Neural cell (in vitro differentiated cells): ENCODE measurements around the gene TF. TPM values are rescaled to one million over a fixed set of nuclear protein-coding genes. Genes with fewer than 3 reads are reported as not detected.

Experiments used
- H2AFZ ChIP-seq: fragments of 200-600, 300-800 bp; sonication (generic), shearing (Covaris generic); 2 replicates; pipeline ENCODE4 v1.6.0; 2014; ENCODE audit warnings: low read depth, mild to moderate bottlenecking, antibody characterized with exemption, low read length, moderate library complexity
- H3F3A ChIP-seq: fragments of 200-600 bp; shearing (Covaris generic); 2 replicates; pipeline ENCODE4 v1.6.1; 2016; ENCODE audit warnings: mild to moderate bottlenecking, moderate library complexity, mixed read lengths, antibody characterized with exemption, low read length; ENCODE audit not compliant: insufficient read depth, poor library complexity, severe bottlenecking
- H3K27ac ChIP-seq: fragments of 200-600, 300-800 bp; sonication (generic), shearing (Covaris generic); 2 replicates; pipeline ENCODE4 v1.5.1; 2014; ENCODE audit warnings: mild to moderate bottlenecking, low read length, moderate library complexity
- H3K27me3 ChIP-seq: fragments of 300-800, 200-600 bp; sonication (generic), shearing (Covaris generic); 2 replicates; pipeline ENCODE4 v1.6.0; 2014; ENCODE audit warnings: mild to moderate bottlenecking, low read depth, low read length, moderate library complexity; ENCODE audit not compliant: insufficient read depth
- H3K36me3 ChIP-seq: fragments of 300-800, 200-600 bp; sonication (generic), shearing (Covaris generic); 2 replicates; pipeline ENCODE4 v1.5.1; 2014; ENCODE audit warnings: mild to moderate bottlenecking, antibody characterized with exemption, low read length, moderate library complexity; ENCODE audit not compliant: insufficient read depth
- H3K4me2 ChIP-seq: fragments of 300-800, 200-600 bp; sonication (generic), shearing (Covaris generic); 2 replicates; pipeline ENCODE4 v1.6.0; 2014; ENCODE audit warnings: mild to moderate bottlenecking, low read length
- H3K4me3 ChIP-seq: fragments of 300-800, 200-600 bp; sonication (generic), shearing (Covaris generic); 2 replicates; pipeline ENCODE4 v1.5.1; 2014; ENCODE audit warnings: mild to moderate bottlenecking, low read length, moderate library complexity
- H3K79me2 ChIP-seq: fragments of 200-600 bp; shearing (Covaris generic); replicated peaks from 2 replicates; pipeline ENCODE4 v1.6.0; 2014; ENCODE audit warnings: mild to moderate bottlenecking, low read length, moderate library complexity; ENCODE audit not compliant: insufficient read depth
- H3K9ac ChIP-seq: fragments of 300-800, 200-600 bp; sonication (generic), shearing (Covaris generic); 2 replicates; pipeline ENCODE4 v1.6.1; 2016; ENCODE audit warnings: mild to moderate bottlenecking, low read length, mixed read lengths
- H3K9me2 ChIP-seq: fragments of 200-600 bp; shearing (Covaris generic); 2 replicates; pipeline ENCODE4 v1.6.1; 2016; ENCODE audit warnings: mild to moderate bottlenecking, low read length, mixed read lengths; ENCODE audit not compliant: insufficient read depth
- H3K9me3 ChIP-seq: fragments of 200-600, 300-800 bp; sonication (generic), shearing (Covaris generic); 2 replicates; pipeline ENCODE4 v1.6.1; 2016; ENCODE audit warnings: mild to moderate bottlenecking, mixed run types, low read length, moderate library complexity, mixed read lengths
- H4K20me1 ChIP-seq: fragments of 200-600 bp; shearing (Covaris generic); 2 replicates; pipeline ENCODE4 v1.6.1; 2016; ENCODE audit warnings: mild to moderate bottlenecking, mixed run types; ENCODE audit not compliant: insufficient read depth
- CTCF ChIP-seq: fragments of 450-650 bp; IDR thresholded peaks from 2 replicates; pipeline ENCODE4 v1.5.1; 2014; ENCODE audit warnings: antibody characterized with exemption, mild to moderate bottlenecking, moderate library complexity; ENCODE audit not compliant: poor library complexity, severe bottlenecking
- EP300 ChIP-seq: fragments of 450-650 bp; conservative IDR thresholded peaks from 2 replicates; pipeline ENCODE4 v1.6.1; 2014; ENCODE audit warnings: antibody characterized with exemption, mild to moderate bottlenecking, moderate library complexity; ENCODE audit not compliant: poor library complexity, severe bottlenecking
- EZH2 ChIP-seq: fragments of 200-600, 300-800 bp; shearing (Covaris generic), sonication (generic); IDR thresholded peaks from 2 replicates; pipeline ENCODE4 v1.6.1; 2014; ENCODE audit warnings: antibody characterized with exemption, low read length, borderline replicate concordance, mild to moderate bottlenecking; ENCODE audit not compliant: insufficient read depth, poor library complexity, severe bottlenecking
- MXI1 ChIP-seq: fragments of 450-650 bp; conservative IDR thresholded peaks from 2 replicates; pipeline ENCODE4 v1.6.1; 2014; ENCODE audit warnings: antibody characterized with exemption, mild to moderate bottlenecking; ENCODE audit not compliant: poor library complexity, severe bottlenecking
- POLR2AphosphoS5 ChIP-seq: IDR thresholded peaks from 2 replicates; pipeline ENCODE4 v1.6.1; 2012
- RAD21 ChIP-seq: fragments of 450-650 bp; conservative IDR thresholded peaks from 2 replicates; pipeline ENCODE4 v1.6.1; 2014; ENCODE audit warnings: antibody characterized with exemption, mild to moderate bottlenecking, moderate library complexity
- REST ChIP-seq: IDR thresholded peaks from 2 replicates; pipeline ENCODE4 v1.6.1; 2012; ENCODE audit warnings: borderline replicate concordance
- SMC3 ChIP-seq: fragments of 450-650 bp; conservative IDR thresholded peaks from 2 replicates; pipeline ENCODE4 v1.6.1; 2014; ENCODE audit warnings: antibody characterized with exemption, mild to moderate bottlenecking, moderate library complexity; ENCODE audit not compliant: poor library complexity
- TAF1 ChIP-seq: IDR thresholded peaks from 2 replicates; pipeline ENCODE4 v1.6.1; 2012; ENCODE audit warnings: low read depth
- polyA plus RNA-seq: library from polyadenylated mRNA; depleted of rRNA; stranded (reverse); fragments of >200 nt; gene quantifications from 2 replicates; pipeline ENCODE4 v1.2.3, GENCODE V29; 2014

Gene TF
- polyA plus RNA-seq, 1 donor from 2014 or later: 1.4 TPM

- Histone ChIP-seq H3K27me3 (no peaks in the 10 kb centered on the region), H3K79me2 (no peaks in the 10 kb centered on the region), H3K4me3 (no peak overlapping the region), H3K36me3 (no peaks in the 10 kb centered on the region), H3K27ac (no peak overlapping the region), H3F3A (no peaks in the 10 kb centered on the region), H3K9me2 (no peaks in the 10 kb centered on the region), H3K9ac (no peak overlapping the region), H2AFZ (no peak overlapping the region), H4K20me1 (no peaks in the 10 kb centered on the region), H3K4me2 (no peak overlapping the region), H3K9me3 (no peaks in the 10 kb centered on the region)
- no peak for TF ChIP-seq CTCF
- no peak for TF ChIP-seq EP300
- no peak for TF ChIP-seq EZH2
- no peak for TF ChIP-seq RAD21
- no peak for TF ChIP-seq MXI1
- TF ChIP-seq TAF1: no peak
- TF ChIP-seq POLR2AphosphoS5: no peak
- no peak for TF ChIP-seq SMC3
- TF ChIP-seq REST: no peak
These were observed 8.3 kb downstream of the TF start for GRCh38 chr3:133754455-133754854.

GRCh38 chr3:133754973-133755828 is 9.0 kb downstream of the TF start:
- no peak overlapping the region for H3K9ac ChIP-seq
- H3K9me3 ChIP-seq: no peaks in the 10 kb centered on the region
- H3K4me2 ChIP-seq: no peak overlapping the region
- no peaks in the 10 kb centered on the region for H3K9me2 ChIP-seq
- no peak overlapping the region for H3K27ac ChIP-seq
- no peaks in the 10 kb centered on the region for H4K20me1 ChIP-seq
- H3K79me2 ChIP-seq: no peaks in the 10 kb centered on the region
- no peak for TF ChIP-seq TAF1
- no peak for TF ChIP-seq EZH2
- no peak for TF ChIP-seq CTCF
- H2AFZ ChIP-seq: no peak overlapping the region
- no peaks in the 10 kb centered on the region for H3F3A ChIP-seq
- H3K4me3 ChIP-seq: no peak overlapping the region
- no peaks in the 10 kb centered on the region for H3K36me3 ChIP-seq
- no peaks in the 10 kb centered on the region for H3K27me3 ChIP-seq
